Measurements from ENCODE around the gene GAGE12E.
"Not testable (repeated sequence)": the region's sequence is repeated elsewhere in the genome, so short reads cannot be mapped to it uniquely, and the experiment has no call there.

- TF ChIP-seq CTCF, POLR2A (IDR thresholded peaks at IDR 0.05): not testable (repeated sequence)
These were observed 47.6 kb downstream of the GAGE12E start, which contains the start of gene GAGE1 for GRCh38 chrX:49598720-49599119.

All from Peyer's patch (tissue), 4 donors.